ENCODE measurements around the gene JARID2.

Gene JARID2

DNA sequence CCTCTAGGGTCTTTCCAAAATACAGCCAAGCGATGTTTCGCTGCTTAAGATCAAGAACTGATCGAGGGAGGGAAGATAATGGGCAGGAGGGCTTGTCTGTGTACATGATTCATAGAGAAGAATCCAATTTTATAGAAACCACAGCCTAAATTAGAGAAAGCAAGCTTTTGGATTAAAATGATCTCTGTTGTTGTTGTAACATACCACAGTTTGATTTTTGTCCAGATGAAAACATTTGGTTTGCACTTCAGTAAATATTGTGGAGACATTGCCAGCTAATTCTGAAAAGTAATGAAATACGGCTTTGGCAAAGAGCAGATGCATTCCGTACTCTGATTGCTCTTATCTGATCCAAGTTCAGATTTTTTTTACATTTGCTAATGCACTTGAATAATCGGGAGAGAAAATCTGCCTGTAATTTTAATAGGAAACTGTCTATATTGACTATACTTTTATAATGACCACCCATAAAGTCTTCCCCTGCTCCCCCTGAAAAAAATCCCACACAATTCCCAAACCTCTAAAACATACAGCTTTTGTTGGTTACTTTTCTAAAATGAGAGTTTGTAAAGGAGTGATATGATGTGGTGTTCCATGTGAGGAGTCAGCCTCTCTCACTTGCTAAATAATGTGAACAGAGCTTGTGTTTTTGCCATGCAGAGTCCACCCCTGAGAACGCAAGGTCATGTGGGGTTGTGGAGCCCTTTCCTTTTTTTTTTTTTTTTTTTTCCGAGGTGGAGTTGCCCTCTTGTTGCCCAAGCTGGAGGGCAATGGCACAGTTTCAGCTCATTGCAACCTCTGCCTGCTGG is 217.1 kb downstream of the JARID2 start:
- DNase-seq (ENCODE audit: low spot score) = no peak

DNA sequence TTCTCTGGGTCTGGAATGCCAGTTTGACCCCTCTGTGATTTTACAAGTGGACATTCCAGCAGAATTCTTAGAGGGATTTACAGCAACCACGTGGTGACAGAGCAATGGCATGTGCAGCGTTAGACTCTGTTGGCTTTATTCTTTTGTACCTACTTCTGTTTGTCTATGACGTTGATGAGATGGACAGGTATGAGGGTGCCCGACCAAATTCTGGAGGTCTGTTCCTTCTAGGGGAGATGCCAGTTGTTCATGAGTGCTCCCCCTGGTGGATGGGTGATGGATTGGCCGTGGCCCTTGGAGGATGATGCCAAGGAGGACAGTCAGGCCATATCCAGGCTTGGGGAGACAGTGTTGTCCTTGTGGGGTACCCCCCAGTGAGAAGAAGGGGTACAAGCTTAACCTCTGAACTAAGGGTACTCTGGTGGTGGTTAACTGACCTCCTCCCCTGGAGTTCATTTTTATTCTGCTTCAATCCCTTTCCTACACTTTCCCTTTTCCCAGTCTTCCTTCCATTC is 218.4 kb downstream of the JARID2 start:
- DNase-seq (ENCODE audit: low spot score) = no peak

DNA sequence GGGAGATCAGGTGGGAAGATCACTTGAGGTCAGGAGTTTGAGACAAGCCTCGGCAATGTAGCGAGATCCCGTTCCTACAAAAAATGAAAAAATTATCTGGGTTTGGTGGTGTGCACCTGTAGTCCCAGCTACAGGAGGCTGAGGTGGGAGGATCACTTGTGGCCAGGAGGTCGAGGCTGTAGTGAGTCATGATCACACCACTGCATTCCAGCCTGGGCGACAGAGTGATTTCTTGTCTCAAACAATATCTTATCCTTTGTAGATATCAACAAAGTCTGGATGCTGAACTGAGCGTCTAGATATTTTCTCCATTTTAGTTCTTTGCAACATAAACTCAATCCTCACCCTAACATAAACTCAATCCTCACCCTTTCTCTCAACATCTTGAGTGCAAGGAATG is 219.3 kb downstream of the JARID2 start:
- DNase-seq (ENCODE audit: low spot score) = no peak

DNA sequence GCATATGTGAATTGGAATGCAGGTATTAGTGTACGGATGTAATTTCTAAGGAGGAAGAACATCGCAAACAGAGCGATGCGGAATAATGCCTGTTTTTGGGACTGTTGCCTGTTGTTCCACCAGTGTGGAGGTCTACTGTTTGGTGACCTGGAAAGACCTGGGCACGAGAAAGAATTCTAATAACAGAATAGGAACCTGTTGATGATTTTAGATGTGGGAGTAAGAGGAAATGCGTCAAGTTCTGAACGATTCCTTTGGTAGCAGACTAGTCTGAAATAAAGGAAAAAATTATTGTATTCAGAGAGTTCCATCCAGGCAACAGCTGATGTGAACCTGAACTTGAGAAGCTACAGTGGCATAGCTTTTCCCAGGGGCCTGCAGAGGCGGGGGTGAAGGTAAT is 224.9 kb downstream of the JARID2 start:
- DNase-seq (ENCODE audit: low spot score) = no peak

DNA sequence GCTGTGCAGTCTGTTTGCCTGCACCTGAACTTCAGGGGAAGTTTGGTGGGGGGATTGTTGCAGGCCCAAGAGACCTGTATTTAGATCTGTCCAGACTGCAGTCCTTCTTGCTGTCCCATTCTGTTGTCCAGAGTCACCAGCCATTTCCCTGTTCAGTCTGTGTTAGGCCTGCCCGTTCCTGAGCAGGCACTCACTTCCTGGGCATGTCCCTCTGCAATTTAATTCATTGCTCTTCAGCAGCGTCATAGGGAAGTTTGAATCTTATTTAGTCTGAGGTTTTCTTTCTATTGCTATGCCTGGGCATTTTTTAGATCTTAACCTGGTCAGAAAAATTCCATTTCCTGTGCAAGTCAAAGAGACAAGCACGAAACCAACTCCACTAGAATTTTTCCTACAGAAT is 226.8 kb downstream of the JARID2 start:
- no peak for DNase-seq (ENCODE audit: low spot score)

DNA sequence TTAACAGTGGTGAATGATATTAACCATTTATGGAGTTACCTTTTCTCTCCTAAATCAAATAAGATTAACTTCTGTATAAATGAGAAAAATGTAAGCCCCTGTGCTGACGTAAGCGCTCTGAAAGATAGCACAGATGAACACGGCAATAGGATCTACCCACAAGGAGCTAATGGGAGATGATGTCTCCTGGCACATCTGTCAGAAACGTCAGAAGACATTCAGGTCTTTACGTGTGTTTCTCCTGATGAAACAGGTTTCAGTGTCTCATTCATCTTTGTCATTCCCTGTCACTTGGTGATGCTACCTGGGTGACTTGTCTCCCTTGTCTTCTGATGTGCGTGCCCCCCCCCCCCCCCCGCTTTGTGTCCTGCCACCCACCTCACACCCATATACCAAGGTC is 227.3 kb downstream of the JARID2 start:
- no peak for DNase-seq (ENCODE audit: low spot score)

DNA sequence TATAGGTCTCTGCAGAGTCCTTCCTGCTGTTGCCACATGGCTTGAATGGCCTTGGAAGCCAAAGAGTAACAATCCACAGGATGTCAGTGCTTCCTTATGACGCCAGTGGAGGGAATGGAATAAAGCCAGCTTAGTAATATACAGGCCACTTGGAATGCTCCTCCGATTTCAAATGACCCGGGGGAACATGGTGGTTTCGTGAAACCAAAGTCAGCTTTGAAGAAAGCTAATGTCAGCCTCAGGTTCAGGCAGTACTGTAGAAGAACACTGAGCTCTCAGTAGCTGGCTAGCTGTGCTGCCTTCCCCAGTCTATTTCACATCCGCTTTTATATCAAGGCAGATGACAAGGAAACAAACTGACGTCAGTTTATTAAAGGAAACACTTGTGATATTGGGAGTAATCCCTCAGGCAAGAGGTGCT is 227.9 kb downstream of the JARID2 start:
- no peak for DNase-seq (ENCODE audit: low spot score)

DNA sequence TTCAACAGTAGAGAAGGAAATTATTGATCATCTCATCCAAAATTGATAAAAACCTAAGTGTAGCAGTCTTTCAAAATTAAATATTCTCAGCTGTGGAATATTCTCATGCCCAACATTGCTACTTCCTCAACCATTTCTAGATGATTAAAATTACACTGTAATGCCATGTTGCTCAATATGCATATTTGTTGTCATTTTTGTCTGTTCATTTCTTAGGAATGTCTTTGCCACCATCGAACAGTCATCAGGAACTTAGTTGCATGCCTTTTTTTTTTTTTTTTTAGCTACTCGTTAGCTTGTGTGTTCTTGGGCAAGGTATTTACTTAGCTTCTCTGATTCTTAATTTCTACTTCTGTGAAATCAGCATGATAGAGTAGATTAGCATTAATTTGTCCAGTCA is 228.3 kb downstream of the JARID2 start:
- DNase-seq (ENCODE audit: low spot score) = no peak

DNA sequence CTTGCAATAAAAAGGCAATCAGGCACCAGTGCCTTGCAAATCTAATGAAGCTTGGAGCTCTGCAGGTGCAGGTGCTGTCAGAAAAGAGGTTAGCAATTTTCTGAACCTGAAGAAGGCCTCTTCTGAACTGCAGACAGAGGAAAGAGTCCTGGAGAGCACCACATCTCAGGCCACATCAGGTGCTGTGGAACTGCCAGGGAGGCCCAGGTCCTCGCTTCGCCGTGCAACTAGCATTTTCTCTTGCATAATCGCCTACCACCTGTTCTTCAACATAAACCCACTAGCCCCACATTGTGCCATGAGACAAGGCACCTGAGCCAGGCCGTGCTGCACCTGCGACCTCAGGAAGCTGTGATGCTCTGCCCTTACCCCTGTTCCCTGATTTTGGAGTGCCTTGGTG is 229.4 kb downstream of the JARID2 start:
- no peak for DNase-seq (ENCODE audit: low spot score)

DNA sequence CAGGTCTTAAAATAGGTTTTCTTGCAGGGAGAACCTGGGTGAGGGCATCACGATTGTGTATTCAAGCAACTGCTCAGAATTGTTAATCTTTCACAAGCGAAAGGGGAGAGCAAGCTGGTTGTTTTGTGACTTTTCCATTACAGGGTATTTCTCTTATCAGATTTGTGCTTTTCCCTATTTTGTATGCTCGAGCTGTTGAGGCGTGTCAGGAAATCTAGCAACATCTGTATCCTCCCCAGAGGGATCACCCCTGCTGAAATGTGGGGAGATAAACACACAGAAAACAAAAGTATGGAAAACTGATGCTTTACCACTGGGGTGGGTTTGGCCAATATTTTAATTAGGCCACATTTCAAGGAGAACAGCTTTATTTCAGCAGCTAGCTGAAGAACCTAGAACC is 230.0 kb downstream of the JARID2 start:
- DNase-seq (ENCODE audit: low spot score) = no peak

DNA sequence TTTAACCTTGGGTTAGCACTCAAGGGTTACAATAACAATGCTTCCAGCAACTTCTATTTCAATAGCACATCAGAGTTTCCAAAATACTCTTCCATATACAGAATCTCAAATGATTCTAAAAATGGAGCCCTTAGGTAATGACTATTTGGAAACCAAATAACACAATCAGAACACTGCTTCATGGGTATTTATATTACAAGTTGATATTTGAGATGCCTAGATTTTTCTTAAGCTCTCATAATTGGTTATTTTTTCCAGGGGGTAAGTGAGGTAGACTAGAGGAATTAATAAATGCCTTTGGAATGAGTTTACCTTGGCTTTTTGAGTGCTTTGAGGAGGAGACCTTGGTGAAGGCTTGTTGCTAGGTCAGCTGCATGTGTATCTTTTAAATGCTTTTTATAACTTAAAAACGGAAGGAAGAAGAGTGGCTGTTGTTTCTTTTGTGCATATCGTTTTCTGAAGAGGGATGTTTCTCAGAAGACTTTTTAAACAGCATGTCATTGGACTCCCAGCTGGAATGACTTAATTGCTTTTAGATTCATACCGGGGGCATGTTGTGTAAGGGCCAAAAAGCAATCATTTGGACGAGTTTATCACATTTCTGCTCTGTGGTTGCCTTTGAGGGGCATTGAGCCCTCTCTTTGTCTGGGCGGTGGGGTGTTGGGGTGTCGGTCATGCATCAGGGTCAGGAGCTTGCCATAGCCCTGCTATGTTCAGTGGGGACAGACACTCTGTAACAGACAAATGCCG is 230.9 kb downstream of the JARID2 start:
- no peak for DNase-seq (ENCODE audit: low spot score)

DNA sequence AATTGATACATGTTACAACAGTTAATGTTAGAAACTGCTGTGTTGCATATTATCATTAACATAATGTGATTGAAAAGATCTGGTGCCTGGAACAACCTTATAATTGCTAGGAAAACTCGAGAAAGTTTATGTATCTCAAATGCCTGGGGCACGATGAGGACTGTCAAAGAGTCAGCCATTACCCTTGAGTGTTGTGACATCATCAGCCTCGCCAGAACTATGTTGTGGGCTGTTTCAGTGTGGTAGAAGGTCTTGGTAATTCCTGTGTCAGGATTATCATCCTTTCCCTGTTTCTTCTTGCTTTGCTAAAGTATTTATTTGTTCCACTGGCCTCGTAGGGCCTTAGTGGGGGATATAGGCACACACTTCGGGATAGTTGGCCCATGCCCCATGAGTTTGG is 231.9 kb downstream of the JARID2 start:
- DNase-seq (ENCODE audit: low spot score) = no peak

DNA sequence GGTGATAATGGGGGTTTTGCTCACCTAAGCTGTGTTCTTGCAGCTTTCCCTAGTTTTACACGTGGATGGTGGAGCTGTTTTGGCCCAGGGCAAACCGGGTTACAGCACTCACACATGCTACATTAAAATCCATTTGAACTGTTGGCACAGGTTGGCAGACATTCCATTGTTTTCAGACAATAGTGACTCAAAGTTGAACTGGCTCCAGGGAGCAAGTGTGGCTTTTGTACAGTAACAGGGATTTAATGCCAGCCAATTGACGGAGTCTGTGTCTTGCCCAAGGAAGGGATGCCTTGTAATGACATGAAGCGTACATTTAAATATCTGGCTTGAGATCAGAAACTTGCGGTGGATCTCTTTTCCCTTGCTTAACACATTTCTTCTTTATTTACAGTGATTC is 233.9 kb downstream of the JARID2 start:
- DNase-seq (ENCODE audit: low spot score) = peak; percentile 56

DNA sequence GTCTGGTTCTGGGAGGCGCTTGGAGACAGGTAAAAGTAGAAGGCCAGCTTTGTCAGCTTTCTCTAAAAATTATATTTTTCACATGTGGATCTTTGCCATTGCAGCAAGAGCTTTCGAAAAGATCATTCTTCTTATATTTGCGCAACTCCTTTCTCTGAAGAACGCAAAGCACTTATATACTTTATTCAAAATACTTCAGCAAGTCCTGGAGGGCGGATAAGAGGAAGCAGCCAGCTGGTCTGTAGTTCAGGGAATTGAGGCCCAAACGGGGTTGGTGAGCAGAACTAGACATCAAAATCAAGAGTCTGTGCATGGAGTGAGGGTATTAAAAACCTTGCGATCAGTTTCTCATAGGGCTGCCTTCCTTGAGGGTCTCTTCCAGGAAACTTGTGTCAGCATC is 234.7 kb downstream of the JARID2 start:
- no peak for DNase-seq (ENCODE audit: low spot score)

DNA sequence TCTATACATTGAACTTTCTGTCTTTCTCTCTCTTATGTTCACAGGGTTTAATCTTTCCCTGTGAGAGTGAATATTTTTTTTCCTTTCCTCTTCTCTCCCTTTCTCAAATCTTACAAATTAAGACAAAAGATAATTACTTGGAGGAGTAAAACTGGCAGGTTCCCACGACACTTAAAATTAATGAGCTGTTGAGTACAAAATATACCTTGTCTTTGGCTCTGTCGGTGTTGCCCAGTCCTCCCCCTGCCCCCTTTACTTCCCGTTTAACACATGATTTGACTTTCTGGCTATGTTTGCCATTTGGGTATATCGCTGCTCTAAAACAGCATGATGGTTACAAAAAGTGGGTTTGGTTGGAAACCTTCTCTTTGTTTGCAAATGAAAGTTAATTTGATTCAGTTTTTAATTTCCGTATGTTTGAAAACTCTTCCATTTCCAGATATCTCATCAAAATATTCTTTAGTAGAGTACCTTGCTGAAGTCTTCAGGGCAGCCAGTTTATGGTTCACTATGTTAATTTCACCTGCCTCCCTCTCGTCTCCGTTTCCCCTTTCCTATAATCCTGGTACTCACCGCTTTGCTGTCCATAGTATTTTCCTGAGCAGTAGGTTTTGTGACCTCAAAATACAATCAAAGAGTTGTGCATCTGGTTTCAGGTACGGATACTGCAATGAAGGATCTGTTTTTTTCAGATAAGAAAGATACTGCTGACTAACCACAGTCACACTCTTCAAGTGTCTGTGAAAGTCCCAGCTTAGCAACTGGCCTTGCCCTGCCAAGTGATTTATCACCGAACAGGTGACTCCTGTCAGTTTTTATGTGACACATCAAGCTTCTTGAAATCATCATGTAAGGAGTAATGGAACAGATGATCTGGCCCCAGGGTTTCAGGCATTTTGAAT is 235.8 kb downstream of the JARID2 start:
- DNase-seq (ENCODE audit: low spot score) = no peak

DNA sequence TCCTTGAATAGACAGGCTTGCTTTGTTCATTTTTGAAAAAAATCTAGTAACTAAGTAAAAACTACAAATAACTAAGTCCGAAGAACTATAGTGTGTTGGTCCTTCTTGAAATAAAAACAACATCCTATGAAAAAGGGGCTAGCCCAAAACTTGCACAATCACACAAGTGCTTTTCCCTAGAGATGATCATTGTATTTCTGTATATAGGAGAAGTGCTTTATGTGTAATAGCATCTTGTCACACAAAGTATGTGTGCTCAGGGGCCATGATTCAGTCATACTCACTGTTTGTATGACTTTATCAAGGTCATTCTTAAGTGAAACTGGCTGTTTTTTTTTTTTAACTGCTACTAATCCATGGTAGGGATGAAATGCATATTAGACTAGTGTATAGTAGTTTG is 237.2 kb downstream of the JARID2 start:
- DNase-seq (ENCODE audit: low spot score) = no peak

DNA sequence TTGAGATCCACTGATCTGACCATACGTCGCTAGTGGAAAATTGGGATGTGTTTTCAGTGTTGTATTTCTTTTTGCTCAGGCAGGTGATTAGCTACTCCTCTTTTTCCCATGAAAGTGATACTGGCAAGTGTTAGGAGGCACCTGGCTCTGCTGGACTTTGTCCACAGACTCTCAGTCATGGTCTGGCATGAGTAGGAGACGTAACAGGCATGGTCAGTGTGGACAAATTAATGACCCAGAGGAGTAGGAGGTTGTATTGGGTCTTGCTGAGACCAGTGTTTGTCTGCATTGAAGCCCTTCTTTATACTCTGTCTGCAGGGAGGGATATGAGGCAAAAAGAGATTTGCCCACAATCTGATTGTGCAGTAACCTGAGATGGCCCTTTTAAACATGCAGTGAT is 238.3 kb downstream of the JARID2 start:
- DNase-seq (ENCODE audit: low spot score) = no peak

DNA sequence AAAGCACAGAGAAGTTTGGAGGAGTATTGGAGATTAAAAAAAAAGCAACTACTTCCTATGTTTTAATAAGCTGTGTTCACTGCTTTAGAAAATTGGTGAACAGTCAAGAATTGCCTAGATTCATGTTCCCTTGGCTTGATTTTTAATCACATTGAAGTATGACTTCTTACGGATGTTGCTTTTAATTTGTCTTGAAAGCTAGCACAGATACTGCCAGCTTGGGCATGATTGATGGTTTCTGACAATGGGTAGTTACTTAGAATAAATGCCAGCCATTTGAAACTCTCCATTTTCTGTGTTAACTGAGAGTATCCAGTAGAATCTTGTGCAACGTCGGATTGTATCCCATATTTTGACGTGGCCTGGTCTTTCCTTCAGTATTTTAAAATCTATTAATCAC is 239.0 kb downstream of the JARID2 start:
- no peak for DNase-seq (ENCODE audit: low spot score)

DNA sequence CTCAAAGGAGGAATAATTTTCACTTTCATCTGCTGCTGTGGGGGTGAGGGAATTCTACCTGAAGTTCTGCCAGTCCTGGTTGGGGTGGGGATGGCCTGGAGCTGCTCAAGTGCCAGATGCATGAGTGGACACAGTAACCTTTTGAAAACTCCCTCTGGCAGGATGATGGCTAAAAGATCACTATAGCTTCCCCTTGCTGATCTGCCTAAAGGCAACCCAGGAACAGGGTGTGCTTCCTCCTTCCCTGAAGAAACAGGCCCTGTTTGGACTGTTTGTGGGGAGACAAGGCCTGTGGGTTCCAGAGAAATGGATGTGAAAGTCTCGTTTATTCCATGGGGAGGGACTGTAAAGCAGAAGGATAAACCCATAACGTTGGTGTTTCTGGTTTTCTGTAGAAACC is 240.1 kb downstream of the JARID2 start:
- DNase-seq (ENCODE audit: low spot score) = no peak

DNA sequence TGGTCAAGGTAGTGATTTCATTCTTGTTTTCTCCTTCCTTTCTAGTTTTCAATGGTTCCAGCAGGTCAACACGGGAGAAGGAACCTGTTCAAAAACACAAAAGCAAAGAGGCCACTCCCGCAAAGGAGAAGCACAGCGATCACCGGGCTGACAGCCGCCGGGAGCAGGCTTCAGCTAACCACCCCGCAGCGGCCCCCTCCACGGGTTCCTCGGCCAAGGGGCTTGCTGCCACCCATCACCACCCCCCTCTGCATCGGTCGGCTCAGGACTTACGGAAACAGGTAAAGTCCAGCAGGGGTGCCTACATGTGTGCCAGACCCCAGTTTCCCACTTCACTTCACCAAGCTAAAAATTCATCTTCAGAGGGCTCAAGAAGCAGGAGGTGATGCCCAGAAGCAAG is 241.4 kb downstream of the JARID2 start:
- DNase-seq (ENCODE audit: low spot score) = no peak

DNA sequence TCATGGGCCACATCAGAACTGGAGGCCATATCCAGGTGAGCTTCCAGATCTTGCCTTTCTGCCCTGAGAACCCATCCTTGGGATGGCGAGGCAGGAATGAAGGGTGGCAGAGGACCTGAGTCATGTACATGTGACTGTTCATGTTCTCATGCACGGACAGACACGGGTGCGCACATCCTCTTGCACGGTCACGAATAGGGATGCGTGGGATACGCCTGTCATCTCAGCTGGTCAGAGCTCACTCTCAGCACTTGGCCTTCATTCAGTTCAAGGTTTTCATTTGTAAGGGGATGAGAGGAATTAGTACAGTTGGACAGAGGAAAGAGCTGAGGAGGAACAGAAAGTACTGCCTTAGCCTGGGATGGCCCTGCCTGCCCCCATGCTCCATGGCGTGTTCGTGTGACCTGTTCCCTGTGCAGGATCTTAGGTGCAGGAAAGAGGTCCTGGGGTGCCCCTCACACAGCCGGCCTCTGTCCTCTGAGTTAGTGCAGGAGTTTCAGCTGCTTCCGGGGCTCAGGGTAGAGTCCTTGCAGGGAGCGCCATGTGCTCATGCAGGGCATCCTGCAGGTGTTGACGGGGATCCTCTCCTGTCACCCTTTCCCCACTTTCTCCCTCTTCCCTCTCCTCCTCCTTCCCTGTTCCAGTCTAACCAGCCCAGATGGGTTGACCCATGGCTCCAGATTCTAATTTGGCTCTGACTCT is 243.5 kb downstream of the JARID2 start:
- DNase-seq (ENCODE audit: low spot score) = no peak
